ENCODE data around the gene TLE7. TPM values are rescaled to one million over a fixed set of nuclear protein-coding genes. Genes with fewer than 3 reads are reported as not detected.

TLE7 gene
- total RNA-seq, 2 experiments from 2014 or later: not detected

DNA sequence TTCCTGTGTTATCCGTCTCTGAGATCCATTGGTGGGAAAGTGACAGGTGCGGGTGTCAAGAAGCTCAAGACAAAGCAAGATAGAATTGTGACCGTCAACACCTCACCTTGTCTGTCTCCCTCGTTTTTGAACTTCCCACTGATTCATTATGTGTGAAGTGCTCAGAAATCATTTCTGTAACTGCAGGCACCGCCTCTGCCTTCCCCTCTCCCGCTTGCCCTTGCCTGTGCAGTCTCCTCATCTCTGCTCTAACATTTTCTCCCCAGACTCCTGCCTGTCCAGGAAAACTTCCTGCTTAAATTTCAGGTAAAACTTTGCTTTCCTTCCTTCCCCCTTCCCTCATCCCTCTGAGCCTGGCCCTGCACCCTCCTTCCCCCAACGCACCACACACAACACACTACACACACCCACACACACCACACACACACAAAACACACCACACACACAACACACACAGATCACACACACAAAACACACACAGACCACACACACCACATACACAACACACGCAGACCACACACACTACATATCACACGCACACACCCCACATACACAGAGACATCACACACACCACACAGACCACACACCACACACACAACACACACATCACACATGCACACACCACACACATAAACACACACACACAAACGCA lies 57.7 kb downstream of the TLE7 start:
- Histone ChIP-seq H2AFZ (ENCODE audit: low read length) (no peak overlapping the region), H4K20me1 (ENCODE audit: insufficient read depth, low read length) (no peaks in the 10 kb centered on the region; the same call in 1 of the 2 replicates), H3K9me2 (ENCODE audit: insufficient read depth, low read length) (no peaks in the 10 kb centered on the region), H3K4me2 (ENCODE audit: low read length) (no peak overlapping the region), H3K36me3 (ENCODE audit: insufficient read depth, low read length) (no peaks in the 10 kb centered on the region), H3K4me3 (ENCODE audit: low read depth, low read length, poor library complexity, severe bottlenecking) (no peak overlapping the region), H3K9me3 (ENCODE audit: low read length) (no peaks in the 10 kb centered on the region), H3K27ac (ENCODE audit: low read depth, low read length, poor library complexity, severe bottlenecking) (no peak overlapping the region), H3K4me1 (ENCODE audit: insufficient read depth, low read length, poor library complexity, severe bottlenecking) (peaks cover 11% of the 10 kb centered on the region), H3K79me2 (ENCODE audit: insufficient read depth, low read depth, low read length) (no peaks in the 10 kb centered on the region)
- no peak for TF ChIP-seq EZH2phosphoT487 (IDR thresholded peaks at IDR 0.05; ENCODE audit: borderline replicate concordance, low read depth, low read length)
- TF ChIP-seq, protein P1, sequence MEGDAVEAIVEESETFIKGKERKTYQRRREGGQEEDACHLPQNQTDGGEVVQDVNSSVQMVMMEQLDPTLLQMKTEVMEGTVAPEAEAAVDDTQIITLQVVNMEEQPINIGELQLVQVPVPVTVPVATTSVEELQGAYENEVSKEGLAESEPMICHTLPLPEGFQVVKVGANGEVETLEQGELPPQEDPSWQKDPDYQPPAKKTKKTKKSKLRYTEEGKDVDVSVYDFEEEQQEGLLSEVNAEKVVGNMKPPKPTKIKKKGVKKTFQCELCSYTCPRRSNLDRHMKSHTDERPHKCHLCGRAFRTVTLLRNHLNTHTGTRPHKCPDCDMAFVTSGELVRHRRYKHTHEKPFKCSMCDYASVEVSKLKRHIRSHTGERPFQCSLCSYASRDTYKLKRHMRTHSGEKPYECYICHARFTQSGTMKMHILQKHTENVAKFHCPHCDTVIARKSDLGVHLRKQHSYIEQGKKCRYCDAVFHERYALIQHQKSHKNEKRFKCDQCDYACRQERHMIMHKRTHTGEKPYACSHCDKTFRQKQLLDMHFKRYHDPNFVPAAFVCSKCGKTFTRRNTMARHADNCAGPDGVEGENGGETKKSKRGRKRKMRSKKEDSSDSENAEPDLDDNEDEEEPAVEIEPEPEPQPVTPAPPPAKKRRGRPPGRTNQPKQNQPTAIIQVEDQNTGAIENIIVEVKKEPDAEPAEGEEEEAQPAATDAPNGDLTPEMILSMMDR (conservative IDR thresholded peaks at IDR 0.05; ENCODE audit: low read length): no peak
- ChIA-PET POLR2A (no interaction called here), CTCF (ENCODE audit: unreplicated experiment) (no interaction called here)
- no peak for DNase-seq (ENCODE audit: low spot score)
- intact Hi-C loops (cut with micrococcal nuclease; ENCODE audit: unreplicated experiment): no loop called here
- no TSS peak for BruUV-seq (replicated peaks)

GRCh38 chr16:71383054-71383773 lies 58.6 kb downstream of the TLE7 start:
- Histone ChIP-seq H4K20me1 (ENCODE audit: insufficient read depth, low read length) (no peaks in the 10 kb centered on the region; the same call in 1 of the 2 replicates), H3K4me2 (ENCODE audit: low read length) (no peak overlapping the region), H3K27ac (ENCODE audit: low read depth, low read length, poor library complexity, severe bottlenecking) (no peak overlapping the region), H2AFZ (ENCODE audit: low read length) (no peak overlapping the region), H3K36me3 (ENCODE audit: insufficient read depth, low read length) (no peaks in the 10 kb centered on the region), H3K79me2 (ENCODE audit: insufficient read depth, low read depth, low read length) (no peaks in the 10 kb centered on the region), H3K4me1 (ENCODE audit: insufficient read depth, low read length, poor library complexity, severe bottlenecking) (peaks cover 11% of the 10 kb centered on the region), H3K9me2 (ENCODE audit: insufficient read depth, low read length) (no peaks in the 10 kb centered on the region), H3K9me3 (ENCODE audit: low read length) (no peaks in the 10 kb centered on the region), H3K4me3 (ENCODE audit: low read depth, low read length, poor library complexity, severe bottlenecking) (no peak overlapping the region)
- CTCF ChIA-PET (ENCODE audit: unreplicated experiment): no interaction called here
- intact Hi-C loops (cut with micrococcal nuclease; ENCODE audit: unreplicated experiment): no loop called here
- no peak for TF ChIP-seq EZH2phosphoT487 (IDR thresholded peaks at IDR 0.05; ENCODE audit: borderline replicate concordance, low read depth, low read length)
- TF ChIP-seq, protein P1 (conservative IDR thresholded peaks at IDR 0.05; ENCODE audit: low read length): no peak
- no TSS peak for BruUV-seq (replicated peaks)
- DNase-seq (ENCODE audit: low spot score): no peak
- POLR2A ChIA-PET: no interaction called here

DNA sequence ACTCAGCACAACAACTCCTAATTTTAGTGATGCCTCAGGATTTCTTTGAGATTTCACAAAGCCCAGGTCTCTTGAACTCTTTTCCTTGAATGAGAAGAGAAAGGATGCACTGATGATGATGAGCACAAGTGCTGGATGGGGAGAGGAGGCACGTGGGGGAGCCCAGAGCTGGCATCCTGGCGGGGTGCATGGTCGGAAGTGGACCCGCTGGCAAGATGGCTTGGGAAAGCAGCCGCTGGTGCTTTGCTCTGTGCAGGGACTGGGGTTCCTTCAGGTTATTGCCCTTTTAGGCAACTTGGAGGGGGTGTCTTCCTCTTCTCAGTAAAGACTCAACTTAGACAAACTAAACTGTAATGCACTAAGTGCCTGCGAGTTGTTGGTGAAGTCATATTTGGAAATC lies 61.0 kb downstream of the TLE7 start:
- no TSS peak for BruUV-seq (replicated peaks)
- DNase-seq (ENCODE audit: low spot score): no peak
- H3K9me2 ChIP-seq (ENCODE audit: insufficient read depth, low read length): no peaks in the 10 kb centered on the region
- no peak for TF ChIP-seq EZH2phosphoT487 (IDR thresholded peaks at IDR 0.05; ENCODE audit: borderline replicate concordance, low read depth, low read length)
- TF ChIP-seq, protein P1 (conservative IDR thresholded peaks at IDR 0.05; ENCODE audit: low read length): no peak
- no peaks in the 10 kb centered on the region for H3K79me2 ChIP-seq (ENCODE audit: insufficient read depth, low read depth, low read length)
- H3K36me3 ChIP-seq (ENCODE audit: insufficient read depth, low read length): no peaks in the 10 kb centered on the region
- no peaks in the 10 kb centered on the region for H3K9me3 ChIP-seq (ENCODE audit: low read length)
- no peaks in the 10 kb centered on the region for H3K4me1 ChIP-seq (ENCODE audit: insufficient read depth, low read length, poor library complexity, severe bottlenecking)
- intact Hi-C loops (cut with micrococcal nuclease; ENCODE audit: unreplicated experiment): no loop called here
- H3K27ac ChIP-seq (ENCODE audit: low read depth, low read length, poor library complexity, severe bottlenecking): no peak overlapping the region
- H2AFZ ChIP-seq (ENCODE audit: low read length): no peak overlapping the region
- no peak overlapping the region for H3K4me3 ChIP-seq (ENCODE audit: low read depth, low read length, poor library complexity, severe bottlenecking)
- H3K4me2 ChIP-seq (ENCODE audit: low read length): no peak overlapping the region
- CTCF ChIA-PET (ENCODE audit: unreplicated experiment): no interaction called here
- no peaks in the 10 kb centered on the region; the same call in 1 of the 2 replicates for H4K20me1 ChIP-seq (ENCODE audit: insufficient read depth, low read length)
- POLR2A ChIA-PET: interaction anchor here (0.7 kb wide), 1 partner anchor 9 kb away, joined by 6 read pairs; no protein-coding TSS in a partner anchor

Measured in OCI-LY7 (cell line).